Measurements from ENCODE around the gene RAMAC.
"Not testable (repeated sequence)": the region's sequence is repeated elsewhere in the genome, so short reads cannot be mapped to it uniquely, and the experiment has no call there.

RAMAC gene

GRCh38 chr15:82985688-82986441 lies at the start of gene RAMAC:
TSS of gene RAMAC (plus strand) at chr15:82986210. CDS start at chr15:82989019, 2,809 bp downstream.
- no peak for TF ChIP-seq ZNF274 (IDR thresholded peaks at IDR 0.05; ENCODE audit: low read depth, low read length)
- peak within 1 kb of the TSS; percentile 94 for H3K4me3 ChIP-seq (ENCODE audit: low read length)

- no peak for TF ChIP-seq ZNF274 (IDR thresholded peaks at IDR 0.05; ENCODE audit: low read depth, low read length)
- no peak overlapping the region for H3K4me3 ChIP-seq (ENCODE audit: low read length)
These were observed 48.9 kb upstream of the RAMAC start for GRCh38 chr15:82936966-82937711.

- H3K4me3 ChIP-seq (ENCODE audit: low read length) = no peak overlapping the region
- TF ChIP-seq ZNF274 (IDR thresholded peaks at IDR 0.05; ENCODE audit: low read depth, low read length) = no peak
These were observed 48.3 kb upstream of the RAMAC start for GRCh38 chr15:82937712-82938058.

- H3K4me3 ChIP-seq (ENCODE audit: low read length) = not testable (repeated sequence)
These were observed 46.3 kb upstream of the RAMAC start for GRCh38 chr15:82939678-82940077.

GRCh38 chr15:82942691-82943090 lies 43.3 kb upstream of the RAMAC start:
- H3K4me3 ChIP-seq (ENCODE audit: low read length) = no peak overlapping the region
- no peak for TF ChIP-seq ZNF274 (IDR thresholded peaks at IDR 0.05; ENCODE audit: low read depth, low read length)

- no peak for TF ChIP-seq ZNF274 (IDR thresholded peaks at IDR 0.05; ENCODE audit: low read depth, low read length)
- no peak overlapping the region for H3K4me3 ChIP-seq (ENCODE audit: low read length)
These were observed 42.8 kb upstream of the RAMAC start for GRCh38 chr15:82943176-82943575.

GRCh38 chr15:82944056-82944455 lies 42.0 kb upstream of the RAMAC start:
- no peak overlapping the region for H3K4me3 ChIP-seq (ENCODE audit: low read length)
- no peak for TF ChIP-seq ZNF274 (IDR thresholded peaks at IDR 0.05; ENCODE audit: low read depth, low read length)

- no peak overlapping the region for H3K4me3 ChIP-seq (ENCODE audit: low read length)
- no peak for TF ChIP-seq ZNF274 (IDR thresholded peaks at IDR 0.05; ENCODE audit: low read depth, low read length)
These were observed 41.2 kb upstream of the RAMAC start for GRCh38 chr15:82944821-82945220.

GRCh38 chr15:82945326-82945725 lies 40.7 kb upstream of the RAMAC start:
- TF ChIP-seq ZNF274 (IDR thresholded peaks at IDR 0.05; ENCODE audit: low read depth, low read length) = no peak
- H3K4me3 ChIP-seq (ENCODE audit: low read length) = no peak overlapping the region

GRCh38 chr15:82946155-82946701 lies 39.8 kb upstream of the RAMAC start:
- H3K4me3 ChIP-seq (ENCODE audit: low read length) = no peak overlapping the region
- TF ChIP-seq ZNF274 (IDR thresholded peaks at IDR 0.05; ENCODE audit: low read depth, low read length) = no peak

GRCh38 chr15:82950295-82950694 lies 35.7 kb upstream of the RAMAC start:
- H3K4me3 ChIP-seq (ENCODE audit: low read length) = no peak overlapping the region; the same call in 1 of the 2 replicates
- no peak for TF ChIP-seq ZNF274 (IDR thresholded peaks at IDR 0.05; ENCODE audit: low read depth, low read length)

- H3K4me3 ChIP-seq (ENCODE audit: low read length) = no peak overlapping the region; the same call in 1 of the 2 replicates
These were observed 35.2 kb upstream of the RAMAC start for GRCh38 chr15:82950746-82951370.

GRCh38 chr15:82951472-82952157 lies 34.4 kb upstream of the RAMAC start:
- peak overlapping the region; percentile 46; the same call in 1 of the 2 replicates for H3K4me3 ChIP-seq (ENCODE audit: low read length)

More at GRCh38 chr15:82950746-82951370, 35.2 kb upstream of the RAMAC start:
- TF ChIP-seq ZNF274 (IDR thresholded peaks at IDR 0.05; ENCODE audit: low read depth, low read length) = no peak

More at GRCh38 chr15:82951472-82952157, 34.4 kb upstream of the RAMAC start:
- no peak for TF ChIP-seq ZNF274 (IDR thresholded peaks at IDR 0.05; ENCODE audit: low read depth, low read length)
